K562 (cell line): Measurements from ENCODE around the gene RPL3. TPM values are rescaled to one million over a fixed set of nuclear protein-coding genes. Genes with fewer than 3 reads are reported as not detected.

ENCODE experiments used
- ATAC-seq: fragments of 200-7000 bp; cut with Tn5 transposase; 3 replicates; pipeline ENCODE4 v1.9.1; 2020; ENCODE audit warnings: moderate library complexity
- BruUV-seq: library from RNA; stranded (reverse); fragments of 400-500 nt; replicated peaks from 2 replicates; lab custom pipeline; 2021; lab: Mats Ljungman, UMichigan
- CTCF ChIA-PET: fragments of 300-600 bp; formaldehyde crosslinking; extraction: SDS; loops from one replicate; lab custom pipeline; 2021; ENCODE audit warnings: low intra/inter-chr PET ratio; lab: Yijun Ruan, JAX
- POLR2A ChIA-PET: fragments of 300-600, 350-650 bp; sonication (Branson Sonifier 250); formaldehyde crosslinking; extraction: SDS; loops from one replicate; lab custom pipeline; 2021; ENCODE audit warnings: antibody characterized with exemption, inconsistent platforms; lab: Yijun Ruan, JAX
- DNase-seq, 4 experiments: peaks; one replicate each; pipeline versions ENCODE4 v3.0.0 to v3.0.0-alpha.2; 2011 to 2018; ENCODE audit warnings: low spot score in 3 of 4, mixed read lengths in 3 of 4; ENCODE audit errors: extremely low read depth in 1 of 4
- FAIRE-seq: peaks from 2 replicates; lab custom pipeline; 2011; peaks lifted over from hg19 to GRCh38; lab: Jason Lieb, UNC
- H2AFZ ChIP-seq: 2 replicates; pipeline ENCODE4 v1.6.0; 2011; ENCODE audit warnings: low read depth, low read length, control low read depth, inconsistent platforms
- H3K27ac ChIP-seq: fragments of 200-600 bp; 3 replicates; pipeline ENCODE4 v1.8.0; 2011; ENCODE audit warnings: low read depth, mild to moderate bottlenecking, control low read depth, inconsistent platforms, low read length, moderate library complexity, mixed read lengths; ENCODE audit errors: extremely low read depth
- H3K27me3 ChIP-seq, 2 experiments: fragments of 300-600 bp in 1 of 2; 2 replicates in 1 of 2; 3 replicates in 1 of 2; pipeline versions ENCODE4 v1.6.0 to v1.8.0; 2011; ENCODE audit warnings: inconsistent platforms in 2 of 2, low read length in 2 of 2, mild to moderate bottlenecking in 1 of 2, mixed read lengths in 1 of 2, moderate library complexity in 1 of 2; ENCODE audit not compliant: control insufficient read depth in 2 of 2, insufficient read depth in 2 of 2
- H3K36me3 ChIP-seq: fragments of 300-600 bp; 3 replicates; pipeline ENCODE4 v1.8.0; 2011; ENCODE audit warnings: mild to moderate bottlenecking, low read length, inconsistent platforms; ENCODE audit not compliant: control insufficient read depth, insufficient read depth
- H3K4me1 ChIP-seq, 2 experiments: fragments of 200-600 bp in 1 of 2; replicated peaks in 1 of 2; 2 replicates in 1 of 2; 3 replicates in 1 of 2; pipeline versions ENCODE4 v1.5.1 to v1.8.0; 2011; ENCODE audit warnings: inconsistent platforms in 2 of 2, low read length in 2 of 2, mild to moderate bottlenecking in 1 of 2, mixed read lengths in 1 of 2, moderate library complexity in 1 of 2; ENCODE audit not compliant: control insufficient read depth in 2 of 2, insufficient read depth in 2 of 2
- H3K4me2 ChIP-seq: 2 replicates; pipeline ENCODE4 v1.6.1; 2011; ENCODE audit warnings: low read length, control low read depth, inconsistent platforms, mixed read lengths; ENCODE audit not compliant: insufficient read depth
- H3K4me3 ChIP-seq: fragments of 200-600 bp; sonication (generic), shearing (Covaris generic); 2 replicates; pipeline ENCODE4 v1.5.1; 2016; ENCODE audit warnings: control low read depth, inconsistent platforms
- H3K79me2 ChIP-seq: fragments of 200-600 bp; 3 replicates; pipeline ENCODE4 v1.8.0; 2011; ENCODE audit warnings: low read length, inconsistent platforms; ENCODE audit not compliant: control insufficient read depth, insufficient read depth
- H3K9ac ChIP-seq, 2 experiments: 2 replicates each; pipeline versions ENCODE4 v1.6.0 to v1.6.1; 2011; ENCODE audit warnings: low read depth in 2 of 2, low read length in 2 of 2, control low read depth in 1 of 2, inconsistent platforms in 1 of 2, mild to moderate bottlenecking in 1 of 2, mixed read lengths in 1 of 2; ENCODE audit not compliant: insufficient read depth in 1 of 2
- H3K9me1 ChIP-seq: one replicate; pipeline ENCODE4 v1.6.0; 2011; ENCODE audit warnings: inconsistent platforms, mild to moderate bottlenecking, low read length, moderate library complexity; ENCODE audit not compliant: control insufficient read depth, insufficient read depth
- H3K9me3 ChIP-seq: replicated peaks from 2 replicates; pipeline ENCODE4 v1.5.1; 2011; ENCODE audit warnings: low read depth, low read length, inconsistent platforms; ENCODE audit not compliant: control insufficient read depth, insufficient read depth
- H4K20me1 ChIP-seq: replicated peaks from 2 replicates; pipeline ENCODE4 v1.6.1; 2011; ENCODE audit warnings: low read length, inconsistent platforms, mixed read lengths; ENCODE audit not compliant: control insufficient read depth, insufficient read depth
- CTCF ChIP-seq, 3 experiments: IDR thresholded peaks in 2 of 3; conservative IDR thresholded peaks in 1 of 3; 2 replicates each; pipeline ENCODE4 v1.5.1; 2011 to 2012; ENCODE audit warnings: low read length in 3 of 3, mild to moderate bottlenecking in 3 of 3, control low read depth in 2 of 3, improper control_type of control experiment in 1 of 3, inconsistent platforms in 1 of 3, low read depth in 1 of 3, mixed read lengths in 1 of 3, moderate library complexity in 1 of 3; ENCODE audit not compliant: insufficient read depth in 2 of 3
- RBM14 ChIP-seq: fragments of 200-400 bp; formaldehyde crosslinking; IDR thresholded peaks from 2 replicates; pipeline ENCODE4 v1.6.1; 2018; ENCODE audit warnings: low read depth, mild to moderate bottlenecking, low read length, moderate library complexity, borderline replicate concordance; ENCODE audit not compliant: insufficient read depth
- WGBS: fragments of 100-300 bp; shearing (Covaris generic); methylation state at CpG from one replicate; pipeline ENCODE4 v1.1.6; 2016; ENCODE audit warnings: low coverage, mixed read lengths; ENCODE audit not compliant: insufficient coverage; ENCODE audit errors: missing lambda C conversion rate; 5-methylcytosine and 5-hydroxymethylcytosine counted together
- in situ Hi-C: fragments of 300-500 bp; cut with MboI; formaldehyde crosslinking; loops from 4 replicates; pipeline ENCODE4 v1.15.0; 2018; ENCODE audit warnings: inconsistent platforms, mixed read lengths
- intact Hi-C: fragments of 100-400 bp; cut with micrococcal nuclease; formaldehyde crosslinking; loops from 2 replicates; pipeline ENCODE4 v1.14.2; 2022
- polyA plus RNA-seq, 8 experiments: library from polyadenylated mRNA; depleted of rRNA in 4 of 8; stranded (reverse) in 5 of 8; unstranded in 3 of 8; fragments of >200 nt; fragmentation: Nextera tagmentation in 2 of 8; fragmentation: Illumina TruSeq in 1 of 8; extraction: Ambion mirVana in 2 of 8; extraction: Trizol in 1 of 8; gene quantifications; 2 replicates each; pipeline versions ENCODE4 v1.2.1 to v1.2.3, GENCODE V29; 2011 to 2014; ENCODE audit warnings: inconsistent platforms in 1 of 8, missing spikeins in 1 of 8
- total RNA-seq, 7 experiments: library from RNA; depleted of rRNA in 6 of 7; stranded (reverse); fragments of >200 nt in 6 of 7; fragmentation: Illumina TruSeq in 2 of 7; extraction: Trizol in 2 of 7; gene quantifications; 2 replicates each; pipeline versions ENCODE4 v1.2.1 to v1.2.3, GENCODE V29; 2011 to 2021; ENCODE audit warnings: low replicate concordance in 1 of 7

The RPL3 gene
- total and polyA plus RNA-seq, 9 of the 15 experiments (the other 6 are each of a cell fraction or from before 2014, with no cell fraction given) = 1,624 to 4,066 (median 2,565) TPM

GRCh38 chr22:39309364-39309861 is 10.0 kb downstream of the RPL3 start:
- Histone ChIP-seq H4K20me1 (peaks cover 31% of the 10 kb centered on the region), H3K9me3 (no peaks in the 10 kb centered on the region), H3K27ac (peak overlapping the region; percentile 55; the same call in 1 of the 3 replicates), H3K4me2 (peak overlapping the region; percentile 52; the same call in 1 of the 2 replicates)
- 66% methylated on average over 15 of the region's 18 CpGs for WGBS
- no TSS peak for BruUV-seq
- TF ChIP-seq RBM14 (no peak), CTCF (IDR thresholded peaks at IDR 0.05 in 2 of 3, conservative IDR thresholded peaks at IDR 0.05 in 1 of 3; ENCODE audit: insufficient read depth in 2 of 3, low read depth in 1 of 3, low read length in 3 of 3) (peak; percentile 8 to 42 (median 22); a peak in 5 of 6 replicates)
- TF ChIP-seq, all 486 proteins: peak for 1
- Histone ChIP-seq H3K36me3 (peaks cover 27% of the 10 kb centered on the region), H3K9ac (0 out of 4 replicates have a peak overlapping the region, but pooled peaks of 1 of the 2 experiments have one; percentile 3), H3K4me3 (no peak overlapping the region), H3K9me1 (peaks cover 3% of the 10 kb centered on the region), H3K4me1 (peaks cover 6 to 46% of the 10 kb centered on the region in 2 experiments; a peak in 4 of 5 replicates), H2AFZ (0 out of 2 replicates have a peak overlapping the region, but pooled peaks have one; percentile 39), H3K79me2 (peaks cover 7% of the 10 kb centered on the region), H3K27me3 (no peaks in the 10 kb centered on the region)
- in situ Hi-C loops = loop anchor here (5.0 kb wide), 1 partner anchor 137 kb away; no protein-coding TSS in a partner anchor
- FAIRE-seq = no peak
- intact Hi-C loops = loop anchor here (10.0 kb wide), 1 partner anchor 65 kb away; the partner anchor contains the start of gene PDGFB
- CTCF ChIA-PET = no interaction called here
- POLR2A ChIA-PET = interaction anchor here (0.6 to 3.1 kb wide), 5 partner anchors 10 to 162 kb away, joined by 3 to 27 read pairs (median 3); partner anchors contain the start of genes CBX7 and RPL3
- no peak for ATAC-seq
- peak in 1 of 4 experiments; percentile 47 for DNase-seq
